Glutamatergic neuron (in vitro differentiated cells): ENCODE results near the gene NPW. TPM values are rescaled to one million over a fixed set of nuclear protein-coding genes. Genes with fewer than 3 reads are reported as not detected.

Source experiments
- DNase-seq: peaks from one replicate; pipeline ENCODE4 v3.0.0; 2022
- H3K27ac Mint-ChIP-seq: one replicate; pipeline ENCODE4 v1.8.0; 2020; ENCODE audit warnings: mild to moderate bottlenecking, mixed read lengths, inconsistent platforms; ENCODE audit not compliant: unreplicated experiment
- H3K27me3 Mint-ChIP-seq: one replicate; pipeline ENCODE4 v1.8.0; 2020; ENCODE audit warnings: mild to moderate bottlenecking, moderate library complexity, mixed read lengths, inconsistent platforms; ENCODE audit not compliant: unreplicated experiment
- H3K36me3 Mint-ChIP-seq: one replicate; pipeline ENCODE4 v1.8.0; 2020; ENCODE audit warnings: mild to moderate bottlenecking, mixed read lengths, inconsistent platforms; ENCODE audit not compliant: unreplicated experiment
- H3K4me1 Mint-ChIP-seq: one replicate; pipeline ENCODE4 v1.8.0; 2020; ENCODE audit warnings: mild to moderate bottlenecking, low read depth, mixed read lengths, inconsistent platforms; ENCODE audit not compliant: unreplicated experiment
- H3K4me3 Mint-ChIP-seq: one replicate; pipeline ENCODE4 v1.8.0; 2020; ENCODE audit warnings: mild to moderate bottlenecking, mixed read lengths, inconsistent platforms; ENCODE audit not compliant: unreplicated experiment
- H3K9me3 Mint-ChIP-seq: one replicate; pipeline ENCODE4 v1.8.0; 2020; ENCODE audit warnings: mild to moderate bottlenecking, moderate library complexity, mixed read lengths, inconsistent platforms; ENCODE audit not compliant: unreplicated experiment
- CTCF ChIP-seq: fragments of 200-600 bp; sonication (generic); IDR thresholded peaks from one replicate; pipeline ENCODE4 v1.5.0; 2021; ENCODE audit not compliant: partially characterized antibody, unreplicated experiment
- total RNA-seq: library from RNA; stranded (reverse); fragmentation: NEBNext Ultra II Directional; extraction: Animal tissue kit (Norgen Biotek cat#: 25700); gene quantifications from one replicate; pipeline ENCODE4 v1.2.1, GENCODE V29; 2021; ENCODE audit not compliant: unreplicated experiment

NPW gene
- total RNA-seq, 1 donor from 2014 or later: 0.91 TPM

DNA sequence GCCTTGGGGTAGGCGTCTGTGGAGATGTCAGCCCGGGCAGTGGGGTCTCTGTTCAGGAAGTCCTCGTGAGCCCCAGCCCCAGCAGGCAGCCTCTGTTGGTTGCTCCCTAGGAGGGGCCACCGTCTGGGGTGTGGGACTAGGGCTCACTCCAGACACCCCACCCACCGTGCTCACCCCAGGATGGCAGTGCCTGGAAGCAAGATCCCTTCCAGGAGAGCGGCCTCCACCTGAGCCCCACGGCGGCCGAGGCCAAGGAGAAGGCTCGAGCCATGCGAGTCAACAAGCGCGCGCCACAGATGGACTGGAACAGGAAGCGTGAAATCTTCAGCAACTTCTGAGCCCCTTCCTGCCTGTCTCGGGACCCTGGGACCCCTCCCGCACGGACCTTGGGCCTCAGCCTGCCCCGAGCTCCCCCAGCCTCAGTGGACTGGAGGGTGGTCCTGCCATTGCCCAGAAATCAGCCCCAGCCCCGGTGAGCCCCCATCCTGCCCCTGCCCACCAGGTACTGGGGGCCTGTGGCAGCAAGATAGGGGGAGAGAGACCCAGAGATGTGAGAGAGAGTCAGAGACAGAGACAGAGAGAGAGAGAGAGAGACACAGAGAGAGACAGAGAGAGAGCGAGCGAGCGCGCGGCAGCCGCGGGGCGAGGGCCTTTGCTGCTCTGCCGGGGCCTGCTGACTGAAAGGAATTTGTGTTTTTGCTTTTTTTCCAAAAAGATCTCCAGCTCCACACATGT, 18.2 kb downstream of the NPW start:
- H3K27ac Mint-ChIP-seq: no peak overlapping the region
- H3K4me1 Mint-ChIP-seq: peaks cover 8% of the 10 kb centered on the region
- peaks cover 11% of the 10 kb centered on the region for H3K9me3 Mint-ChIP-seq
- H3K36me3 Mint-ChIP-seq: no peaks in the 10 kb centered on the region
- no peak for TF ChIP-seq CTCF
- peaks cover 10% of the 10 kb centered on the region for H3K27me3 Mint-ChIP-seq
- no peak overlapping the region for H3K4me3 Mint-ChIP-seq
- DNase-seq: no peak

DNA sequence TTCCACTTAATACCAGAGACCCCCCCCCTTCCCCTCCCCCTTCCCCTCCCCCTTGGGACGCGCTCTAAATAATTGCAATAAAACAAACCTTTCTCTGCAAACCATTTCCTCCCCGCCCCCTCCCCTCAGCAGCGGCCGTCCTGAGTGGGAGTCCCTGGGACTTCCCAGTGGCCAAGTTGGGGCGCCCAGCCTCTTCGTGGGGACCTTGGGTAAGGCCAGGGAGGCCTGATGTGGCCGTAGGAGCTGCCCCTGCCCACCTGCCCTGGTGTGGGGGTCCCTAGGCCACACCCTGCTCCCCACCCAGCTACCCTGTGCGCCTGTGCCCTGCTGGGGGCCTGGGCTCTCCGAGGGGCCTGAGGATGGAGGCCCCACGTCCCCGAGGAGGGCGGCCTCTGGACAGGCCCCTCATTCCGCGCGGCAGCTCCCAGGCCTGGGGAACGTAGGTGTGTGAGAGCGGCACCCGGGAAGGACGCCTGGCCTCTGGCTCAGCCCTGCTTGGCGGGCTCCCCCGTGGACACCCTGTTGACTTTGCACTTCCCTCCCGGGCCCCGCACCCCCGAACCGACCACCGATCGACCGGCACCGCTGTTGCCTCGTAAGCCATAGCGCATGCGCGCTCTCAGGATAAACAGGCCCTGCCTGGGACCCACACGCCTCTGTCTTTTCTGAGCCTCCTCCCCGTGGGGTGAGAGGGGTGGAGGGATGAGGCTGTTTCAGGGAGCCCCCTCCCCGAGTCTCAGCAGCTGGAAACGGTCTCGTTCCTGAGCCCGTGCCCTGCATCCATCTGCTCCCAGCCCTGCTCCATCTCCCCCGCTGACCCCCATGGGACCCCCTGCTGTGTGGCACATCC, 19.0 kb downstream of the NPW start:
- Mint-ChIP-seq H3K4me1 (peaks cover 8% of the 10 kb centered on the region), H3K27ac (peak overlapping the region; percentile 55), H3K36me3 (no peaks in the 10 kb centered on the region), H3K27me3 (peaks cover 10% of the 10 kb centered on the region), H3K4me3 (peak overlapping the region; percentile 32), H3K9me3 (peaks cover 14% of the 10 kb centered on the region)
- TF ChIP-seq CTCF: no peak
- no peak for DNase-seq

GRCh38 chr16:2039274-2040031, 19.9 kb downstream of the NPW start:
- TF ChIP-seq CTCF: no peak
- peak; percentile 53 for DNase-seq
- peak overlapping the region; percentile 32 for H3K4me3 Mint-ChIP-seq
- H3K27me3 Mint-ChIP-seq: peaks cover 10% of the 10 kb centered on the region
- peaks cover 12% of the 10 kb centered on the region for H3K9me3 Mint-ChIP-seq
- H3K27ac Mint-ChIP-seq: peak overlapping the region; percentile 22
- peaks cover 8% of the 10 kb centered on the region for H3K4me1 Mint-ChIP-seq
- no peaks in the 10 kb centered on the region for H3K36me3 Mint-ChIP-seq

DNA sequence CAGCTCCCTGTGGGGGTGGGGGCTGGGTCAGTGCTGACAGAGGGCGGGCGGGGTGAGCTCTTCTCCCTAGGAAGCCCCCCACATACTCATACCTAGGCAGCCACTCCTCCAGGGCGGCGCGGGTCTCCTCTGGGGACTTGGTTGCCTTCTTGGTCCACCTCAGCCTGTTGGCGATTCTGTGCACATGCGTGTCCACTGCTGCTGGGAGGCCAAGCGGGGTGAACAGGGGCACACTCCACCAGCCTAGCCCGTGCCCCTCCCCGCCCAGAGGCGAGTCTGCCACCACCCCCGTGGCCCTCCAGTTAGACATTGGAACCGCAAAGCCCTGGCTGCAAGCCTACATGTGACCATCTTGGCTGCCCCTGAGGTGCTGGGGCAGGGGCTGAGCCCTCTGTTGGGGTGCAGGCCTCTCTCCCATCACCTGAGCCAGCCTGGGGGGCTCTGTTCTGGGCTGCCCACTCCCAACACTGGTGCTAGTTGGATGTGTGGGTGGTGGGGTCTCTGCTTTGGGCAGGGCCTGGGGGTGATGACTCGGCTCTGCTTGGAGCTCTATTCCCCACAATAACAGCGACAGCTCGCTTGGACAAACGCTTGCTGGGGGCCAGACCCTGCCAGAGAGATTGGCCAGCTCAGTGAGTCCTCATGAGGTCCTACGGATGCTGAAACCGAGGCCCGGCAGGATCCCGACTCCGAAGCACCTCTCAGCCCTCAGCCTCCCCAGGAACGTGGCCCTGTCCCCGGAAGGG, 20.6 kb downstream of the NPW start:
- TF ChIP-seq CTCF: no peak
- H3K36me3 Mint-ChIP-seq: no peaks in the 10 kb centered on the region
- no peak overlapping the region for H3K4me3 Mint-ChIP-seq
- H3K4me1 Mint-ChIP-seq: peaks cover 8% of the 10 kb centered on the region
- peaks cover 7% of the 10 kb centered on the region for H3K27me3 Mint-ChIP-seq
- peaks cover 8% of the 10 kb centered on the region for H3K9me3 Mint-ChIP-seq
- DNase-seq: no peak
- peak overlapping the region; percentile 70 for H3K27ac Mint-ChIP-seq
